Astrocyte (in vitro differentiated cells and primary cell): Measurements from ENCODE around the gene IL1RAP. TPM values are rescaled to one million over a fixed set of nuclear protein-coding genes. Genes with fewer than 3 reads are reported as not detected.

ENCODE experiments used
- DNase-seq: peaks from one replicate; pipeline ENCODE4 v3.0.0-alpha.2; 2010; ENCODE audit warnings: low read depth
- FAIRE-seq: peaks from 2 replicates; lab custom pipeline; 2011; peaks lifted over from hg19 to GRCh38; lab: Jason Lieb, UNC
- H2AFZ ChIP-seq: 2 replicates; pipeline ENCODE4 v1.6.0; 2012; ENCODE audit warnings: low read depth, low read length, inconsistent platforms
- H3K27ac ChIP-seq: 2 replicates; pipeline ENCODE4 v1.5.1; 2011; ENCODE audit warnings: low read depth, low read length, inconsistent platforms
- H3K27me3 ChIP-seq: 2 replicates; pipeline ENCODE4 v1.6.0; 2011; ENCODE audit warnings: low read length, inconsistent platforms; ENCODE audit not compliant: insufficient read depth
- H3K36me3 ChIP-seq: 2 replicates; pipeline ENCODE4 v1.5.1; 2011; ENCODE audit warnings: low read length, inconsistent platforms; ENCODE audit not compliant: insufficient read depth
- H3K4me1 ChIP-seq: 2 replicates; pipeline ENCODE4 v1.5.1; 2011; ENCODE audit warnings: low read length, inconsistent platforms; ENCODE audit not compliant: insufficient read depth
- H3K4me2 ChIP-seq: 2 replicates; pipeline ENCODE4 v1.6.0; 2012; ENCODE audit warnings: low read length, inconsistent platforms
- H3K4me3 ChIP-seq: 2 replicates; pipeline ENCODE4 v1.5.1; 2011; ENCODE audit warnings: low read depth, mild to moderate bottlenecking, low read length, inconsistent platforms; ENCODE audit not compliant: insufficient read depth
- H3K79me2 ChIP-seq: 2 replicates; pipeline ENCODE4 v1.6.0; 2012; ENCODE audit warnings: mild to moderate bottlenecking, low read length, inconsistent platforms; ENCODE audit not compliant: insufficient read depth
- H3K9ac ChIP-seq: 2 replicates; pipeline ENCODE4 v1.6.0; 2012; ENCODE audit warnings: mild to moderate bottlenecking, low read length, inconsistent platforms
- H3K9me3 ChIP-seq: 2 replicates; pipeline ENCODE4 v1.5.1; 2012; ENCODE audit warnings: low read depth, mild to moderate bottlenecking, low read length, inconsistent platforms; ENCODE audit not compliant: insufficient read depth
- H4K20me1 ChIP-seq: 2 replicates; pipeline ENCODE4 v1.6.0; 2012; ENCODE audit warnings: low read length, inconsistent platforms; ENCODE audit not compliant: insufficient read depth
- H3K27ac Mint-ChIP-seq: one replicate; pipeline ENCODE4 v1.8.0; 2021; ENCODE audit warnings: mild to moderate bottlenecking, mixed read lengths; ENCODE audit not compliant: unreplicated experiment
- H3K27me3 Mint-ChIP-seq: one replicate; pipeline ENCODE4 v1.8.0; 2021; ENCODE audit warnings: low read depth, mixed read lengths; ENCODE audit not compliant: unreplicated experiment
- H3K36me3 Mint-ChIP-seq: one replicate; pipeline ENCODE4 v1.8.0; 2021; ENCODE audit warnings: low read depth, mixed read lengths; ENCODE audit not compliant: unreplicated experiment
- H3K4me1 Mint-ChIP-seq: one replicate; pipeline ENCODE4 v1.8.0; 2021; ENCODE audit warnings: low read depth, mixed read lengths; ENCODE audit not compliant: unreplicated experiment
- H3K4me3 Mint-ChIP-seq: one replicate; pipeline ENCODE4 v1.8.0; 2021; ENCODE audit warnings: mild to moderate bottlenecking, moderate library complexity, mixed read lengths; ENCODE audit not compliant: unreplicated experiment
- H3K9me3 Mint-ChIP-seq: one replicate; pipeline ENCODE4 v1.8.0; 2021; ENCODE audit warnings: mild to moderate bottlenecking, mixed read lengths; ENCODE audit not compliant: unreplicated experiment
- CTCF ChIP-seq: IDR thresholded peaks from 2 replicates; pipeline ENCODE4 v1.5.1; 2011; ENCODE audit warnings: low read depth, mild to moderate bottlenecking, inconsistent platforms, low read length, moderate library complexity; ENCODE audit not compliant: insufficient read depth
- EZH2 ChIP-seq: IDR thresholded peaks from 2 replicates; pipeline ENCODE4 v1.6.1; 2012; ENCODE audit warnings: mild to moderate bottlenecking, low read length, inconsistent platforms; ENCODE audit not compliant: insufficient read depth
- total RNA-seq: library from RNA; stranded (reverse); gene quantifications from 2 replicates; pipeline ENCODE4 v1.2.1, GENCODE V29; 2021

Gene IL1RAP
- total RNA-seq, 1 donor from 2014 or later, result 19.4 TPM

DNA sequence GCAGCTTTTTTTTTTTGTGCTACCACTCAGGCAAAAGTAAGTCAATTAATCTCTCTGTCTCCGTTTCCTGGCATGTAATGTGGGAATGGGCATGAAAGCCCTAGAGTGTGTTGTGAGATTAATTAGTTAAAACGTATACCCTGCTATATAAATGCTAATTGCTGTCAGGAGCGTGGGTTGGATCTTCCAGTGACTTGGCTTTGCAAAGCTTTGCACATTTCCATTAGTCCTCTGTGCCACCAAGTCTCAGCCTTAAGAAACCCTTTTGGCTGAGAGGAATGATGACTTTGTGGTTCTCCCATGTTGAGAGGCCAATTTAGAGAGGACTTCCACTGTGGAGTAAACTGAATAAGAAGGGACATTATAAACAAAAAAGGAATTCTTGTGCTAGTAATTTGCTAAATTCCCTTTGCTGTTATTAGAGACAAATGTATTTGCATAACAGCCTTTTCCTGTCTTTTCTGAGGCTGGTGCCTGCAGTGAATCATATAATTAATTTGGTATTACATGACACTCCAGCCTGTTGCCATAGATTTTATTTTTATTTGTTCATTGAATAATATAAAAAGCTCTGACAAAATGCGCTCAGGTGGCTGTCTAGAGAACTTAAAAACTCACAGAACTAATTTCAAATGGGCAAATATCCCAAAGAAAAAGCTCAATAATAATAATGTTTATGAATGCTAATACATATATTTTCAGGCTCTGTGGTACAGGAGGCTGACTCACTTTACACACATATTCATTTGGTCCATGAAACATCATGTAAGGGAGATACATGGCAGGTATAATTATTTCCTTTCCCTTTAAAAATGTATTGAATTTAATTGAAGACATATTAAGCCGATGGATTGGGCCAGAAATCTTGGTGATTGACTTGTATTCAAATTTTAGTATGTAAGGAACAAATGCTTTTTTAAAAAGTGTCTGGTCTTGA lies 82.7 kb downstream of the IL1RAP start:
- H3K4me1 Mint-ChIP-seq, result peaks cover 6% of the 10 kb centered on the region
- H3K79me2 ChIP-seq, result no peaks in the 10 kb centered on the region
- no peak overlapping the region for H3K4me3 Mint-ChIP-seq
- H3K4me1 ChIP-seq, result no peaks in the 10 kb centered on the region
- H3K27me3 ChIP-seq, result no peaks in the 10 kb centered on the region
- FAIRE-seq (no peak), DNase-seq (peak; percentile 18)
- H3K27ac ChIP-seq, result no peak overlapping the region
- no peak overlapping the region for H2AFZ ChIP-seq
- H3K27me3 Mint-ChIP-seq, result no peaks in the 10 kb centered on the region
- no peak overlapping the region for H3K4me2 ChIP-seq
- H4K20me1 ChIP-seq, result no peaks in the 10 kb centered on the region
- no peaks in the 10 kb centered on the region for H3K36me3 Mint-ChIP-seq
- H3K9me3 ChIP-seq, result no peaks in the 10 kb centered on the region
- TF ChIP-seq CTCF, result no peak
- no peak overlapping the region for H3K27ac Mint-ChIP-seq
- H3K9ac ChIP-seq, result no peak overlapping the region
- H3K9me3 Mint-ChIP-seq, result no peaks in the 10 kb centered on the region
- H3K36me3 ChIP-seq, result no peaks in the 10 kb centered on the region
- H3K4me3 ChIP-seq, result no peak overlapping the region

DNA sequence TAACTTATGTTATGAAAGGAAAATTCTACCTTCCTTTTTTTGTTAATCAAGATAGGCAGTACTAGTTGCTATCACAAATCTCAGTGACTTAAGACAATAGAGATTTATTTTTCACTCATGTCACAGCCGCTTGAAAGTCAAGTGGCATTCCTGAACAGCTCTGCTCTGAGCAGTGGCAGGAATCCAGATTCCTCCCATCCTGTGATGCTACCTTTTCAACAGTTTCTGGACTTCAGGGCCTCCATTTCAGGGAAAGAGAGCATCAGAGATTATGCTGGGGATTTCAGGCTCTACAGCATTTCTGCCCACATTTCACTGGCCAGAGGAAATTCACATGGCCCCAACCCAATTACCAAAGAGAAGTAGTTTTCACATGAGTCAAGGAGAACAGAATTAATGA lies 83.4 kb downstream of the IL1RAP start:
- Histone ChIP-seq H3K4me1 (no peaks in the 10 kb centered on the region), H3K4me2 (no peak overlapping the region), H3K36me3 (no peaks in the 10 kb centered on the region), H2AFZ (no peak overlapping the region), H3K9me3 (no peaks in the 10 kb centered on the region), H4K20me1 (no peaks in the 10 kb centered on the region), H3K27ac (no peak overlapping the region), H3K4me3 (no peak overlapping the region), H3K27me3 (no peaks in the 10 kb centered on the region), H3K79me2 (no peaks in the 10 kb centered on the region), H3K9ac (no peak overlapping the region)
- peak; percentile 5 for FAIRE-seq
- DNase-seq, result peak; percentile 47
- TF ChIP-seq CTCF (no peak), EZH2 (no peak)
- Mint-ChIP-seq H3K27me3 (no peaks in the 10 kb centered on the region), H3K9me3 (no peaks in the 10 kb centered on the region), H3K4me3 (no peak overlapping the region), H3K36me3 (no peaks in the 10 kb centered on the region), H3K27ac (no peak overlapping the region), H3K4me1 (peaks cover 6% of the 10 kb centered on the region)

DNA sequence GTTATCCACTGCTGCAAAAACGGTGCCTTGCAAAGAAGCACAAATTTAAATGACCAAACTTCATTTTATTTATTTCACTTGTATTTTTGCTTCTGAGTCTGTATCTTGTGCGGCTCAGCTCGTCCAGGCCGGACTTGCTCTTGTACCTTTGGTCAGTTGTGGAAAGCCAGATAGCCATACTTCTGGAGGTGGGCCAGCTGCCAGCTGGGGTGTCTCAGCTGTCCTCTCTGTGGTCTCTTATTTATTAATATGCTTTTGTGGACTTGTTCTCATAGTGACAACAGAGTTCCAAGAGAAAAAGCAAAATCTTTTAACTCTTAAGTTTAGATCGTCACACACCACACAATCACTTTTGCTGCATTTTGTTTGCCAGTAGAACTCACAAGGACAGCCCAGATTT lies 87.7 kb downstream of the IL1RAP start:
- FAIRE-seq (no peak), DNase-seq (no peak)
- no peaks in the 10 kb centered on the region for H3K79me2 ChIP-seq
- Mint-ChIP-seq H3K27ac (no peak overlapping the region), H3K36me3 (peaks cover 10% of the 10 kb centered on the region), H3K27me3 (no peaks in the 10 kb centered on the region), H3K9me3 (no peaks in the 10 kb centered on the region), H3K4me3 (no peak overlapping the region), H3K4me1 (peaks cover 6% of the 10 kb centered on the region)
- H3K36me3 ChIP-seq, result no peaks in the 10 kb centered on the region
- no peak overlapping the region for H3K9ac ChIP-seq
- no peak overlapping the region for H3K27ac ChIP-seq
- no peak overlapping the region for H3K4me3 ChIP-seq
- no peaks in the 10 kb centered on the region for H3K27me3 ChIP-seq
- TF ChIP-seq EZH2, result no peak
- TF ChIP-seq CTCF, result no peak
- no peak overlapping the region for H2AFZ ChIP-seq
- no peaks in the 10 kb centered on the region for H4K20me1 ChIP-seq
- H3K4me1 ChIP-seq, result no peaks in the 10 kb centered on the region
- H3K4me2 ChIP-seq, result no peak overlapping the region
- H3K9me3 ChIP-seq, result no peaks in the 10 kb centered on the region
